H1 (cell line): Measurements from ENCODE around the gene TCEANC. TPM values are rescaled to one million over a fixed set of nuclear protein-coding genes. Genes with fewer than 3 reads are reported as not detected.

ENCODE experiments used
- CTCF ChIA-PET: fragments of 300-600 bp; sonication (Branson Sonifier 250); formaldehyde crosslinking; loops from one replicate; lab custom pipeline; 2021; ENCODE audit not compliant: partially characterized antibody; lab: Charles Lee
- POLR2A ChIA-PET: fragments of 300-600 bp; sonication (Branson Sonifier 250); formaldehyde crosslinking; loops from one replicate; lab custom pipeline; 2021; ENCODE audit warnings: inconsistent platforms; ENCODE audit not compliant: partially characterized antibody; lab: Charles Lee
- DNase-seq, 2 experiments: peaks; one replicate each; pipeline versions ENCODE4 v3.0.0 to v3.0.0-alpha.2; 2010 to 2022; ENCODE audit warnings: low spot score in 2 of 2, low read depth in 1 of 2, mixed read lengths in 1 of 2
- FAIRE-seq: peaks from 2 replicates; lab custom pipeline; 2011; peaks lifted over from hg19 to GRCh38; lab: Jason Lieb, UNC
- H2AFZ ChIP-seq: 2 replicates; pipeline ENCODE4 v1.8.1; 2012; ENCODE audit warnings: low read length, inconsistent platforms
- H2AK5ac ChIP-seq: 2 replicates; pipeline ENCODE4 v1.6.1; 2013; ENCODE audit warnings: low read depth, low read length
- H2BK120ac ChIP-seq: replicated peaks from 2 replicates; pipeline ENCODE3; 2013; ENCODE audit warnings: low read depth, low read length, inconsistent platforms
- H2BK12ac ChIP-seq: 2 replicates; pipeline ENCODE4 v1.6.1; 2013; ENCODE audit warnings: low read depth, low read length
- H2BK15ac ChIP-seq: 2 replicates; pipeline ENCODE4 v1.6.1; 2013; ENCODE audit warnings: low read length
- H2BK20ac ChIP-seq: 2 replicates; pipeline ENCODE4 v1.6.1; 2013; ENCODE audit warnings: low read length
- H2BK5ac ChIP-seq: 2 replicates; pipeline ENCODE4 v1.6.1; 2013; ENCODE audit warnings: low read depth, low read length
- H3K14ac ChIP-seq: 2 replicates; pipeline ENCODE4 v1.6.1; 2013; ENCODE audit warnings: inconsistent platforms; ENCODE audit not compliant: insufficient read length
- H3K18ac ChIP-seq: 2 replicates; pipeline ENCODE4 v1.6.1; 2013; ENCODE audit warnings: low read length; ENCODE audit errors: extremely low read depth
- H3K23ac ChIP-seq: 2 replicates; pipeline ENCODE4 v1.6.1; 2013; ENCODE audit warnings: inconsistent platforms; ENCODE audit not compliant: insufficient read length
- H3K23me2 ChIP-seq: 2 replicates; pipeline ENCODE4 v1.6.1; 2013; ENCODE audit warnings: low read depth, low read length
- H3K27ac ChIP-seq: 2 replicates; pipeline ENCODE4 v1.6.1; 2011; ENCODE audit warnings: low read depth, low read length, inconsistent platforms
- H3K27me3 ChIP-seq, 4 experiments: replicated peaks in 1 of 4; 1 replicate in 1 of 4; 2 replicates in 3 of 4; pipeline versions ENCODE4 v1.6.1 to v1.8.1; 2011 to 2013; ENCODE audit warnings: low read length in 3 of 4, mild to moderate bottlenecking in 3 of 4, inconsistent platforms in 2 of 4, mixed read lengths in 2 of 4, moderate library complexity in 1 of 4; ENCODE audit not compliant: control insufficient read depth in 3 of 4, insufficient read depth in 3 of 4; ENCODE audit errors: extremely low read depth in 1 of 4
- H3K36me3 ChIP-seq, 4 experiments: 2 replicates each; pipeline versions ENCODE4 v1.6.1 to v1.8.1; 2011 to 2013; ENCODE audit warnings: mild to moderate bottlenecking in 4 of 4, low read length in 3 of 4, moderate library complexity in 2 of 4, control low read depth in 1 of 4, inconsistent platforms in 1 of 4; ENCODE audit not compliant: insufficient read depth in 4 of 4, control insufficient read depth in 2 of 4
- H3K4ac ChIP-seq: replicated peaks from 2 replicates; pipeline ENCODE3; 2013; ENCODE audit warnings: low read length, low read depth, mixed read lengths, inconsistent platforms; ENCODE audit not compliant: insufficient read length
- H3K4me1 ChIP-seq, 4 experiments: replicated peaks in 1 of 4; 1 replicate in 1 of 4; 2 replicates in 3 of 4; pipeline versions ENCODE4 v1.6.1 to v1.8.1; 2011 to 2013; ENCODE audit warnings: low read length in 3 of 4, inconsistent platforms in 2 of 4, mixed read lengths in 1 of 4; ENCODE audit not compliant: insufficient read depth in 4 of 4, control insufficient read depth in 3 of 4
- H3K4me2 ChIP-seq, 2 experiments: 2 replicates each; pipeline versions ENCODE4 v1.6.1 to v1.8.1; 2011 to 2013; ENCODE audit warnings: low read depth in 2 of 2, low read length in 2 of 2, control low read depth in 1 of 2, inconsistent platforms in 1 of 2, mild to moderate bottlenecking in 1 of 2; ENCODE audit not compliant: insufficient read depth in 1 of 2
- H3K4me3 ChIP-seq, 4 experiments: fragments of 200-600, 300-600 bp in 1 of 4; sonication (generic), shearing (Covaris generic), sonication (Bioruptor Twin) in 1 of 4; 2 replicates each; pipeline versions ENCODE4 v1.5.1 to v1.8.1; 2011 to 2016; ENCODE audit warnings: low read length in 4 of 4, low read depth in 3 of 4, control low read depth in 2 of 4, inconsistent platforms in 2 of 4, mild to moderate bottlenecking in 2 of 4, mixed read lengths in 1 of 4, moderate library complexity in 1 of 4; ENCODE audit not compliant: insufficient read depth in 2 of 4; ENCODE audit errors: extremely low read depth in 1 of 4
- H3K56ac ChIP-seq: replicated peaks from 2 replicates; pipeline ENCODE3; 2013; ENCODE audit warnings: low read depth, mild to moderate bottlenecking, mixed read lengths, low read length, inconsistent platforms; ENCODE audit not compliant: insufficient read length
- H3K79me1 ChIP-seq: 2 replicates; pipeline ENCODE4 v1.6.1; 2013; ENCODE audit warnings: low read depth, low read length, control low read depth
- H3K79me2 ChIP-seq, 2 experiments: 2 replicates each; pipeline versions ENCODE4 v1.6.1 to v1.8.1; 2012 to 2013; ENCODE audit warnings: low read length in 2 of 2, mild to moderate bottlenecking in 2 of 2, inconsistent platforms in 1 of 2; ENCODE audit not compliant: insufficient read depth in 2 of 2, control insufficient read depth in 1 of 2
- H3K9ac ChIP-seq, 4 experiments: replicated peaks in 1 of 4; 1 replicate in 1 of 4; 2 replicates in 3 of 4; pipeline versions ENCODE4 v1.6.1 to v1.8.1; 2011 to 2013; ENCODE audit warnings: low read depth in 3 of 4, low read length in 3 of 4, control low read depth in 2 of 4, mild to moderate bottlenecking in 2 of 4, moderate library complexity in 2 of 4, inconsistent platforms in 1 of 4; ENCODE audit errors: extremely low read depth in 1 of 4
- H3K9me3 ChIP-seq, 2 experiments: 2 replicates each; pipeline versions ENCODE4 v1.6.1 to v1.8.1; 2012 to 2013; ENCODE audit warnings: mild to moderate bottlenecking in 2 of 2, moderate library complexity in 2 of 2, control low read depth in 1 of 2, inconsistent platforms in 1 of 2, low read depth in 1 of 2, low read length in 1 of 2, mixed read lengths in 1 of 2; ENCODE audit not compliant: insufficient read depth in 2 of 2
- H4K20me1 ChIP-seq, 2 experiments: replicated peaks in 1 of 2; 2 replicates each; pipeline versions ENCODE3 to v1.8.1; 2011 to 2013; ENCODE audit warnings: inconsistent platforms in 2 of 2, low read length in 2 of 2, mild to moderate bottlenecking in 1 of 2; ENCODE audit not compliant: insufficient read depth in 2 of 2, control insufficient read depth in 1 of 2
- H4K5ac ChIP-seq: 2 replicates; pipeline ENCODE4 v1.6.1; 2013; ENCODE audit warnings: low read length, low read depth, mixed read lengths, inconsistent platforms; ENCODE audit not compliant: insufficient read length
- H4K8ac ChIP-seq: 2 replicates; pipeline ENCODE4 v1.8.0; 2013; ENCODE audit warnings: mild to moderate bottlenecking, moderate library complexity, low read length, inconsistent platforms; ENCODE audit not compliant: insufficient read depth; ENCODE audit errors: extremely low read depth
- H4K91ac ChIP-seq: replicated peaks from 2 replicates; pipeline ENCODE3; 2013; ENCODE audit warnings: low read length, mixed read lengths, inconsistent platforms; ENCODE audit not compliant: insufficient read length
- BRCA1 ChIP-seq: IDR thresholded peaks from 2 replicates; pipeline ENCODE4 v1.6.1; 2012; ENCODE audit warnings: low read depth, low read length, improper control_type of control experiment
- CBX8 ChIP-seq: fragments of 300-800, 300-1000 bp; sonication (generic); IDR thresholded peaks from 2 replicates; pipeline ENCODE4 v1.7.1; 2016; ENCODE audit warnings: low read depth, low read length, borderline replicate concordance
- CHD1 ChIP-seq: IDR thresholded peaks from 2 replicates; pipeline ENCODE4 v1.6.1; 2012; ENCODE audit warnings: low read depth, low read length, improper control_type of control experiment
- POU5F1 ChIP-seq: IDR thresholded peaks from 2 replicates; pipeline ENCODE4 v1.6.1; 2011; ENCODE audit warnings: low read depth, mild to moderate bottlenecking, low read length, moderate library complexity
- RNF2 ChIP-seq: fragments of 200-900, 300-1000 bp; sonication (generic); IDR thresholded peaks from 2 replicates; pipeline ENCODE4 v1.7.1; 2016; ENCODE audit warnings: borderline replicate concordance, low read depth, mild to moderate bottlenecking, antibody characterized with exemption, low read length; ENCODE audit not compliant: poor library complexity, severe bottlenecking; ENCODE audit errors: missing control alignments
- SIN3A ChIP-seq, 2 experiments: IDR thresholded peaks in 1 of 2; conservative IDR thresholded peaks in 1 of 2; 2 replicates each; pipeline ENCODE4 v1.6.1; 2011 to 2012; ENCODE audit warnings: low read length in 2 of 2, improper control_type of control experiment in 1 of 2, low read depth in 1 of 2, mild to moderate bottlenecking in 1 of 2
- SRF ChIP-seq: IDR thresholded peaks from 2 replicates; pipeline ENCODE4 v1.6.1; 2011; ENCODE audit warnings: mild to moderate bottlenecking, low read depth, low read length, moderate library complexity
- ZNF274 ChIP-seq: IDR thresholded peaks from 2 replicates; pipeline ENCODE4 v1.7.0; 2012; ENCODE audit warnings: low read length, borderline replicate concordance; ENCODE audit errors: extremely low read depth
- WGBS, 2 experiments: shearing (Covaris generic) in 1 of 2; methylation state at CpG; one replicate each; pipeline versions ENCODE4 v1.1.6 to v1.1.7; 2013 to 2015; ENCODE audit warnings: low lambda C conversion rate in 2 of 2, mixed read lengths in 2 of 2, inconsistent platforms in 1 of 2, low coverage in 1 of 2, missing lambda C conversion rate in 1 of 2; ENCODE audit not compliant: insufficient replicate concordance in 2 of 2, insufficient coverage in 1 of 2, insufficient read length in 1 of 2; ENCODE audit errors: extremely low coverage in 1 of 2, missing lambda C conversion rate in 1 of 2; 5-methylcytosine and 5-hydroxymethylcytosine counted together
- polyA plus RNA-seq, 7 experiments: library from polyadenylated mRNA; depleted of rRNA in 3 of 7; stranded (reverse) in 5 of 7; unstranded in 2 of 7; fragments of >200 nt in 5 of 7; fragments of 200-250 nt in 2 of 7; gene quantifications; 1 replicate in 5 of 7; 2 replicates in 1 of 7; 4 replicates in 1 of 7; pipeline versions ENCODE4 v1.2.1 to v1.2.3, GENCODE V29; 2011 to 2013; ENCODE audit warnings: missing spikeins in 2 of 7, mixed read lengths in 2 of 7
- total RNA-seq: library from RNA; stranded (reverse); fragmentation: NEBNext Ultra II Directional; extraction: Animal tissue kit (Norgen Biotek cat#: 25700); gene quantifications from 2 replicates; pipeline ENCODE4 v1.2.1, GENCODE V29; 2021

TCEANC gene
- total and polyA plus RNA-seq, 2 of the 8 experiments (the other 6 are each of a cell fraction or from before 2014, with no cell fraction given): 0.88 to 2.0 TPM

DNA sequence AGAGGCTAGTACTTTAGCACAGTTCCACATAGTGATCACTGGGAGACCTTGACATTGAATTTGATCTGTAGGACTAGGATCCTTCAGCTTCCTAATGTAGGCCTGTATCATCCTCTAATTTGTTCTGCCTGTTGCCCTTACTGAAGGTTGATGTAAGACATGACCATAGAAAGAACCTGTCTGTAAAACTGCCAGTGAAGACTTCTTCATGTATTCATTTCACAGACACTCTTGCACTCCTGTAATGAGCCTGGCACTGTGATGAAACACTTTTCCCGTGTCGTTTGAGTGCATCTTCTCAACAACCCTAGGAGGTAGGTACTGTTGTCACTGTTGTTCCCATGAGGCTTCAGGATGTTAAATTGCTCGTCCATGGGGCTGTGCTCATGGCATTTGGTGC, 50.6 kb downstream of the TCEANC start:
- H3K79me1 ChIP-seq: peaks cover 6% of the 10 kb centered on the region
- H3K79me2 ChIP-seq: peaks cover 0 to 62% of the 10 kb centered on the region in 2 experiments; a peak in 2 of 4 replicates
- H3K4me1 ChIP-seq: peaks cover 0 to 4% (median 2%) of the 10 kb centered on the region in 4 experiments; a peak in 3 of 7 replicates
- no peak overlapping the region for H3K18ac ChIP-seq
- H2AK5ac ChIP-seq: no peak overlapping the region
- H2BK12ac ChIP-seq: no peak overlapping the region
- H3K23ac ChIP-seq: no peak overlapping the region
- no peak for DNase-seq
- H3K9me3 ChIP-seq: no peaks in the 10 kb centered on the region
- no peak overlapping the region for H2AFZ ChIP-seq
- no peak overlapping the region for H3K4me2 ChIP-seq
- H3K27ac ChIP-seq: no peak overlapping the region
- H3K27me3 ChIP-seq: no peaks in the 10 kb centered on the region
- H4K91ac ChIP-seq: no peak overlapping the region
- H2BK15ac ChIP-seq: no peak overlapping the region
- H4K5ac ChIP-seq: no peak overlapping the region
- H2BK120ac ChIP-seq: no peak overlapping the region
- no peak for TF ChIP-seq SIN3A (conservative IDR thresholded peaks at IDR 0.05 in 1 of 2, IDR thresholded peaks at IDR 0.05 in 1 of 2; ENCODE audit: low read depth in 1 of 2, low read length in 2 of 2)
- no peak for TF ChIP-seq POU5F1
- TF ChIP-seq SRF: no peak
- no peak for TF ChIP-seq CHD1
- TF ChIP-seq BRCA1: no peak
- TF ChIP-seq CBX8: no peak
- no peak for TF ChIP-seq ZNF274
- TF ChIP-seq RNF2: no peak
- TF ChIP-seq, all 59 proteins: peak for 0
- Histone ChIP-seq H3K56ac (no peak overlapping the region), H3K4ac (no peak overlapping the region), H3K23me2 (no peaks in the 10 kb centered on the region), H3K9ac (no peak overlapping the region), H2BK5ac (no peak overlapping the region), H2BK20ac (no peak overlapping the region), H4K20me1 (peaks cover 0 to 9% of the 10 kb centered on the region in 2 experiments), H4K8ac (no peak overlapping the region), H3K36me3 (no peaks in the 10 kb centered on the region; a peak in 3 of 8 replicates), H3K4me3 (no peak overlapping the region), H3K14ac (no peak overlapping the region)
- ChIA-PET POLR2A (no interaction called here), CTCF (interaction anchor here (1.2 kb wide), 1 partner anchor 57 kb away, joined by 3 read pairs; no protein-coding TSS in a partner anchor)
- WGBS, 2 experiments: 81% methylated on average over 3 of the region's 3 CpGs; no CpG with 5 or more reads in 1 of the 2 experiments
- no peak for FAIRE-seq
